ENCODE measurements around the gene ATP1B2.

Gene ATP1B2

GRCh38 chr17:7704601-7705268 is 54.0 kb downstream of the ATP1B2 start, which contains the start of gene EFNB3:
Gene EFNB3 (plus strand): TSS chr17:7705202. CDS start chr17:7705599, 397 bp downstream.
- H2AFZ ChIP-seq (ENCODE audit: low read length): no peak within 1 kb of the TSS
- no peaks in the 10 kb centered on the region for H3K4me1 ChIP-seq (ENCODE audit: low read length)
- H3K27me3 ChIP-seq (replicated peaks; ENCODE audit: insufficient read depth, low read length): peaks cover 56% of the 10 kb centered on the region
- H3K9me2 ChIP-seq (replicated peaks; ENCODE audit: insufficient read depth, low read length): no peaks in the 10 kb centered on the region
- H4K20me1 ChIP-seq (ENCODE audit: insufficient read depth, low read length): no peaks in the 10 kb centered on the region
- no peaks in the 10 kb centered on the region for H3K79me2 ChIP-seq (ENCODE audit: low read length)
- no peaks in the 10 kb centered on the region for H3K36me3 ChIP-seq (replicated peaks; ENCODE audit: insufficient read depth, low read length)
- no peak for TF ChIP-seq EZH2phosphoT487 (IDR thresholded peaks at IDR 0.05; ENCODE audit: low read length)
- no peak for TF ChIP-seq EZH2 (optimal IDR thresholded peaks at IDR 0.05; ENCODE audit: low read depth, low read length)
- no peak for TF ChIP-seq CTCF (IDR thresholded peaks at IDR 0.05; ENCODE audit: low read length)
- H3F3A ChIP-seq (ENCODE audit: insufficient read depth, low read length): no peaks in the 10 kb centered on the region
- H3K4me3 ChIP-seq (ENCODE audit: low read length): no peak within 1 kb of the TSS
- H3K27ac ChIP-seq (ENCODE audit: low read length): no peak within 1 kb of the TSS
- DNase-seq: no peak
- no peaks in the 10 kb centered on the region for H3K9me3 ChIP-seq (replicated peaks; ENCODE audit: insufficient read depth, low read length)
- H3K9ac ChIP-seq (ENCODE audit: low read length): no peak within 1 kb of the TSS
- H3K4me2 ChIP-seq (ENCODE audit: low read depth, low read length): no peak within 1 kb of the TSS

GRCh38 chr17:7705269-7706255 is 54.8 kb downstream of the ATP1B2 start:
- TF ChIP-seq EZH2 (optimal IDR thresholded peaks at IDR 0.05; ENCODE audit: low read depth, low read length) (no peak), EZH2phosphoT487 (IDR thresholded peaks at IDR 0.05; ENCODE audit: low read length) (no peak)
- peaks cover 62% of the 10 kb centered on the region for H3K27me3 ChIP-seq (replicated peaks; ENCODE audit: insufficient read depth, low read length)
- H3K9me2 ChIP-seq (replicated peaks; ENCODE audit: insufficient read depth, low read length): no peaks in the 10 kb centered on the region
- no peak for DNase-seq
- no peak overlapping the region for H3K4me3 ChIP-seq (ENCODE audit: low read length)
- no peak overlapping the region for H2AFZ ChIP-seq (ENCODE audit: low read length)
- H3F3A ChIP-seq (ENCODE audit: insufficient read depth, low read length): no peaks in the 10 kb centered on the region
- no peaks in the 10 kb centered on the region for H3K9me3 ChIP-seq (replicated peaks; ENCODE audit: insufficient read depth, low read length)
- no peaks in the 10 kb centered on the region for H3K79me2 ChIP-seq (ENCODE audit: low read length)
- H3K9ac ChIP-seq (ENCODE audit: low read length): no peak overlapping the region
- no peak overlapping the region for H3K4me2 ChIP-seq (ENCODE audit: low read depth, low read length)
- no peaks in the 10 kb centered on the region for H3K36me3 ChIP-seq (replicated peaks; ENCODE audit: insufficient read depth, low read length)
- H3K4me1 ChIP-seq (ENCODE audit: low read length): 0 out of 2 replicates have a peak, but pooled peaks cover 4% of the 10 kb centered on the region
- no peaks in the 10 kb centered on the region for H4K20me1 ChIP-seq (ENCODE audit: insufficient read depth, low read length)
- no peak overlapping the region for H3K27ac ChIP-seq (ENCODE audit: low read length)

GRCh38 chr17:7706631-7707354 is 56.1 kb downstream of the ATP1B2 start:
- no peak overlapping the region for H3K9ac ChIP-seq (ENCODE audit: low read length)
- no peak for TF ChIP-seq EZH2 (optimal IDR thresholded peaks at IDR 0.05; ENCODE audit: low read depth, low read length)
- no peak for TF ChIP-seq EZH2phosphoT487 (IDR thresholded peaks at IDR 0.05; ENCODE audit: low read length)
- no peak for TF ChIP-seq CTCF (IDR thresholded peaks at IDR 0.05; ENCODE audit: low read length)
- H3K36me3 ChIP-seq (replicated peaks; ENCODE audit: insufficient read depth, low read length): no peaks in the 10 kb centered on the region
- no peaks in the 10 kb centered on the region for H3K9me3 ChIP-seq (replicated peaks; ENCODE audit: insufficient read depth, low read length)
- peaks cover 69% of the 10 kb centered on the region for H3K27me3 ChIP-seq (replicated peaks; ENCODE audit: insufficient read depth, low read length)
- H3K27ac ChIP-seq (ENCODE audit: low read length): no peak overlapping the region
- H3F3A ChIP-seq (ENCODE audit: insufficient read depth, low read length): no peaks in the 10 kb centered on the region
- no peaks in the 10 kb centered on the region for H3K9me2 ChIP-seq (replicated peaks; ENCODE audit: insufficient read depth, low read length)
- no peak for DNase-seq
- no peak overlapping the region for H3K4me2 ChIP-seq (ENCODE audit: low read depth, low read length)
- no peaks in the 10 kb centered on the region for H3K79me2 ChIP-seq (ENCODE audit: low read length)
- H4K20me1 ChIP-seq (ENCODE audit: insufficient read depth, low read length): no peaks in the 10 kb centered on the region
- H3K4me3 ChIP-seq (ENCODE audit: low read length): no peak overlapping the region
- 0 out of 2 replicates have a peak, but pooled peaks cover 4% of the 10 kb centered on the region for H3K4me1 ChIP-seq (ENCODE audit: low read length)
- no peak overlapping the region for H2AFZ ChIP-seq (ENCODE audit: low read length)
